NCI-H187 (cell line): ENCODE data around the gene TBC1D16.
A peak's percentile ranks its signal among the peaks of the same experiment; 100 is the strongest.

Experiments used
- DNase-seq, 2 experiments: peaks; one replicate each; lab custom pipeline; 2025; lab: John Stamatoyannopoulos, UW

TBC1D16 gene

GRCh38 chr17:79890706-79891105 lies 145.0 kb downstream of the TBC1D16 start:
- DNase-seq = no peak

DNA sequence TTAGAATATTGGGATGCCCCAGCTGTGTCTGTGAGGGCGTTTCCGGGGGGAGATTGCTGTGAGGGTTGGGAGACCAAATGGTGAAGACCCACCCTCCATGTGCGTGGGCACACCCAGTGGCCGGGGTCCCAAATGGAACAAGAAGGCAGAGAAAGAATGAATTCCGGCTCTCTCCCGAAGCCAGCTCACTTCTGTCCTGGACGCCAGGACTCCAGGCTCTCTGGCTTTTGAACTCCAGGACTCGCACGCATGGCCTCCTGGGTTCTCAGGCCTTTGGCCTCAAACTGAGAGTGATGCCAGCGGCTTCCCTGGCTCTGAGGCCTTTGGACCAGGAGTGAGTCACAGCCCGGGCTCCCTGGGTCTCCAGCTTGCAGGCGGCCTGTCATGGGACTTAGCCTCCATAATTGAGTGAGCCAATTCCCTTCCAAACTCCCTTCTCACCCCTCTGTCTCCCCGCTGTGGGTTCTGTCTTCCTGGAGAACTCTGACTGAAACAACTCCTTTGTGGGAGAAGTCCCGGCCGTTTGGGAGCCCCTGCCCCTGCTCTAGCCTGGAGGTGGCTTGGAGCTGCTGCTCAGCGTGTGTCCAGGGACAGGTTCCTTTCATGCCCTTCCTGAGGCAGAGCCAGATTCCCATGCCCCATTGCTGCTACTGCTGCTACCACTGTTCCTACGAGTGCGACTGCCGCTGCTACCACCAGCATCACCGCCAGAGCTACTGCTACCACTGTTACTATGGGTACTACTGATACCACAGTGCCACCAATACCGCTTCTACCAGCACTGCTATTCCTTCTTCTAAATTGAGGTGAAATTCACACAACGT lies 146.6 kb downstream of the TBC1D16 start:
- DNase-seq = no peak

- no peak for DNase-seq
Observed at GRCh38 chr17:79888009-79888540, 147.6 kb downstream of the TBC1D16 start.

DNA sequence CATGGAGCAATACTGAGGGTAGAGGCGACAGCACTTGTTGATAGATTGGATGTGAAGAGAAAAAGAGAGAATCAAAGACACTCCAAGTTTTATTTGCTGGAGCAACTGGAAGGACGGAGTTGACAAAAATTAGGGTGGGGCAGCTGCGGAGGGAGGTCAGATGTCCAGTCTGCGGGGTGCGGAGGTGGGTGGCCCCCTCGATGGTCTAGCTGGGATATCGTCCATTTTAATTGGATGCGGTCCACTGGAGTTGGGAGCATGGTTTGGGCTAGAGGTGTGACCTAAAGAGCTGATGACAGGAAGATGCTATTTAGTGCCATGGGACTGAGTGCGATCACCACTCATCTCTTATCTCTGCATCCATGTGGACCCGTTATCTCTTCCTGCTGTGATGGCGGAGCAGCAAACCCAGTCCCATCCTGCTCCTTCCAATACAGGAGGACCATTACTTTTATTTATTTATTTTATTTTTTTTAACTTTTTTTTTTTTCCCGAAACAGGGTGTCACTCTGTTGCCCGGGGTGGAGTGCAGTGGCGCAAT lies 148.2 kb downstream of the TBC1D16 start:
- no peak for DNase-seq

GRCh38 chr17:79883202-79883601 lies 152.5 kb downstream of the TBC1D16 start:
- peak in 1 of 2 experiments; percentile 23 for DNase-seq
